ENCODE data around the gene KLK7.

DNA sequence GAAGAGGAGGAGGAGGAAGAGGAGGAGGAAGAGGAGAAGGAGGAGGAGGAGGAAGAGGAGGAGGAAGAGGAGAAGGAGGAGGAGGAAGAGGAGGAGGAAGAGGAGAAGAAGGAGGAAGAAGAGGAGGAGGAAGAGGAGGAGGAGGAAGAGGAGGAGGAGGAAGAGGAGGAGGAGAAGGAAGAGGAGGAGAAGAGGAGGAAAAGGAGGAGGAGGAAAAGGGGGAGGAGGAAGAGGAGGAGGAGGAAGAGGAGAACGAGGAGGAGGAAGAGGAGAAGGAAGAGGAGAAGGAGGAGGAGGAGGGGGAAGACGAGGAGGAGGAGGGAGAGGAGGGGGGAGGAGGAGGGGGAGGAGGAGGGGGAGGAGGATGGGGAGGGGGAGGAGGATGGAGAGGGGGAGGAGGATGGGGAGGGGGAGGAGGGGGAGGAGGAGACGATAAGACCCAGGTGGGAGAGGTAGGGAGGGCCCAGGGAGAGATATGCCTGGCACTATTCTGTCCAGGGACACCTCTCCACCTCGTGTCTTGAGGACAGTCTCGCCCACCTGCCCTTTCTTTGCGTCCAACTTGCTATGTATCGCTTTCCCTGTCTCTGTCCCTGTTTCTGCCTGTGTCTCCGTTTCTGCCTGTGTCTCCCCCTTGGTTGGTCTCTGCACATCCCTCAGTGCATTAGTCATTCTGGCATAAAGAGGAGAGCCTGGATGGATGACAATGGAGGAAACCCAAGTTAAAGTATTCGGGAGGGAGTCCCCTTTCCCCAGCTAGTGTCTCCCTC lies 23.8 kb downstream of the KLK7 start:
- TF ChIP-seq, protein P1, sequence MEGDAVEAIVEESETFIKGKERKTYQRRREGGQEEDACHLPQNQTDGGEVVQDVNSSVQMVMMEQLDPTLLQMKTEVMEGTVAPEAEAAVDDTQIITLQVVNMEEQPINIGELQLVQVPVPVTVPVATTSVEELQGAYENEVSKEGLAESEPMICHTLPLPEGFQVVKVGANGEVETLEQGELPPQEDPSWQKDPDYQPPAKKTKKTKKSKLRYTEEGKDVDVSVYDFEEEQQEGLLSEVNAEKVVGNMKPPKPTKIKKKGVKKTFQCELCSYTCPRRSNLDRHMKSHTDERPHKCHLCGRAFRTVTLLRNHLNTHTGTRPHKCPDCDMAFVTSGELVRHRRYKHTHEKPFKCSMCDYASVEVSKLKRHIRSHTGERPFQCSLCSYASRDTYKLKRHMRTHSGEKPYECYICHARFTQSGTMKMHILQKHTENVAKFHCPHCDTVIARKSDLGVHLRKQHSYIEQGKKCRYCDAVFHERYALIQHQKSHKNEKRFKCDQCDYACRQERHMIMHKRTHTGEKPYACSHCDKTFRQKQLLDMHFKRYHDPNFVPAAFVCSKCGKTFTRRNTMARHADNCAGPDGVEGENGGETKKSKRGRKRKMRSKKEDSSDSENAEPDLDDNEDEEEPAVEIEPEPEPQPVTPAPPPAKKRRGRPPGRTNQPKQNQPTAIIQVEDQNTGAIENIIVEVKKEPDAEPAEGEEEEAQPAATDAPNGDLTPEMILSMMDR (conservative IDR thresholded peaks at IDR 0.05; ENCODE audit: low read depth, low read length), result no peak
- TF ChIP-seq SMC3 (IDR thresholded peaks at IDR 0.05; ENCODE audit: low read depth, low read length) (no peak), RAD21 (IDR thresholded peaks at IDR 0.05; ENCODE audit: low read length) (no peak), NFE2L2 (IDR thresholded peaks at IDR 0.05; ENCODE audit: low read depth, low read length) (no peak), CHD1 (IDR thresholded peaks at IDR 0.05; ENCODE audit: low read depth, low read length) (no peak), POLR2A (IDR thresholded peaks at IDR 0.05; ENCODE audit: low read depth, low read length) (no peak), MXI1 (IDR thresholded peaks at IDR 0.05; ENCODE audit: borderline replicate concordance, low read depth, low read length) (no peak), CEBPB (IDR thresholded peaks at IDR 0.05; ENCODE audit: low read depth, low read length) (no peak), RCOR1 (IDR thresholded peaks at IDR 0.05; ENCODE audit: insufficient replicate concordance, low read length) (no peak)
- TF ChIP-seq, protein P2, sequence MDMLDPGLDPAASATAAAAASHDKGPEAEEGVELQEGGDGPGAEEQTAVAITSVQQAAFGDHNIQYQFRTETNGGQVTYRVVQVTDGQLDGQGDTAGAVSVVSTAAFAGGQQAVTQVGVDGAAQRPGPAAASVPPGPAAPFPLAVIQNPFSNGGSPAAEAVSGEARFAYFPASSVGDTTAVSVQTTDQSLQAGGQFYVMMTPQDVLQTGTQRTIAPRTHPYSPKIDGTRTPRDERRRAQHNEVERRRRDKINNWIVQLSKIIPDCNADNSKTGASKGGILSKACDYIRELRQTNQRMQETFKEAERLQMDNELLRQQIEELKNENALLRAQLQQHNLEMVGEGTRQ (IDR thresholded peaks at IDR 0.05; ENCODE audit: low read depth, low read length), result no peak
